Measurements from ENCODE around the gene TICAM1. TPM values are rescaled to one million over a fixed set of nuclear protein-coding genes. Genes with fewer than 3 reads are reported as not detected.
"Not testable (repeated sequence)": the region's sequence is repeated elsewhere in the genome, so short reads cannot be mapped to it uniquely, and the experiment has no call there.

The TICAM1 gene
- total RNA-seq, 1 donor, result 3.3 TPM

GRCh38 chr19:4781801-4782200, 49.7 kb downstream of the TICAM1 start:
- no peak for DNase-seq (ENCODE audit: insufficient read length, low spot score, missing footprints)
- H3K4me3 ChIP-seq (ENCODE audit: insufficient read depth, low read length), result no peak overlapping the region
- H2AFZ ChIP-seq (ENCODE audit: low read length), result no peak overlapping the region
- no peak for TF ChIP-seq CTCF (IDR thresholded peaks at IDR 0.05; ENCODE audit: extremely low read depth, low read depth, low read length)
- peaks cover 2% of the 10 kb centered on the region for H3K9me3 ChIP-seq (ENCODE audit: low read depth, low read length)
- no peak overlapping the region for H3K27ac ChIP-seq (ENCODE audit: low read depth, low read length)
- no peaks in the 10 kb centered on the region for H3K79me2 ChIP-seq (ENCODE audit: insufficient read depth, low read length)
- H3K36me3 ChIP-seq (ENCODE audit: insufficient read depth, low read length), result no peaks in the 10 kb centered on the region
- no peaks in the 10 kb centered on the region for H4K20me1 ChIP-seq (ENCODE audit: insufficient read depth, low read length)
- H3K4me1 ChIP-seq (ENCODE audit: insufficient read depth, low read length), result no peaks in the 10 kb centered on the region
- H3K27me3 ChIP-seq (ENCODE audit: insufficient read depth, low read length), result peaks cover 6% of the 10 kb centered on the region
- no peak overlapping the region for H3K4me2 ChIP-seq (ENCODE audit: insufficient read depth, low read length)

DNA sequence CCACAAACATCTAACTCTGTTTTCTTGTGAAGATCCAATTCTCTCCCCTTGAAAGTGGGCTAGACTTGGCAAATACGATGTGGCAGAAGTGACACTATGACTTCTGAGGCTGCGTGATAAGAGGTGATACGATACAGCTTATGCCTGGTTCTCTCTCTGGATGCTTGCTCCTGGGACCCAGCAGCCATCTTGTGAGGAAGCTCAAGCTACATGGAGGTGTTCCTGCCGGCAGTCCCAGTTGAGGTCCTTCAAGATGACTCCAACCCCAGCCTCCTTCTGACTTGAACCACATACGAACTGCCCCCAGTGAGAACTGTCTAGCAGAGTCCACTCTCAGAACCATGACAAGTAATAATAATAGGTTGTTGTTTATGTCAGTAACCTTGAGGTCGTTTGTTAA, 50.7 kb downstream of the TICAM1 start:
- H3K4me2 ChIP-seq (ENCODE audit: insufficient read depth, low read length), result no peak overlapping the region
- H3K9me3 ChIP-seq (ENCODE audit: low read depth, low read length), result peaks cover 2% of the 10 kb centered on the region
- no peak overlapping the region for H2AFZ ChIP-seq (ENCODE audit: low read length)
- peaks cover 2% of the 10 kb centered on the region for H3K27me3 ChIP-seq (ENCODE audit: insufficient read depth, low read length)
- no peak overlapping the region for H3K27ac ChIP-seq (ENCODE audit: low read depth, low read length)
- no peak overlapping the region for H3K4me3 ChIP-seq (ENCODE audit: insufficient read depth, low read length)
- no peaks in the 10 kb centered on the region for H3K36me3 ChIP-seq (ENCODE audit: insufficient read depth, low read length)
- no peak for TF ChIP-seq CTCF (IDR thresholded peaks at IDR 0.05; ENCODE audit: extremely low read depth, low read depth, low read length)
- H3K79me2 ChIP-seq (ENCODE audit: insufficient read depth, low read length), result no peaks in the 10 kb centered on the region
- no peaks in the 10 kb centered on the region for H4K20me1 ChIP-seq (ENCODE audit: insufficient read depth, low read length)
- DNase-seq (ENCODE audit: insufficient read length, low spot score, missing footprints), result no peak
- H3K4me1 ChIP-seq (ENCODE audit: insufficient read depth, low read length), result no peaks in the 10 kb centered on the region

- not testable (repeated sequence) for H3K27me3 ChIP-seq (ENCODE audit: insufficient read depth, low read length); H3K4me2 ChIP-seq (ENCODE audit: insufficient read depth, low read length); H3K9me3 ChIP-seq (ENCODE audit: low read depth, low read length); H4K20me1 ChIP-seq (ENCODE audit: insufficient read depth, low read length); H3K4me3 ChIP-seq (ENCODE audit: insufficient read depth, low read length); H3K4me1 ChIP-seq (ENCODE audit: insufficient read depth, low read length); H3K79me2 ChIP-seq (ENCODE audit: insufficient read depth, low read length); H3K27ac ChIP-seq (ENCODE audit: low read depth, low read length); DNase-seq (ENCODE audit: insufficient read length, low spot score, missing footprints); H3K36me3 ChIP-seq (ENCODE audit: insufficient read depth, low read length); H2AFZ ChIP-seq (ENCODE audit: low read length)
Observed at GRCh38 chr19:4778124-4778523, 53.4 kb downstream of the TICAM1 start.

DNA sequence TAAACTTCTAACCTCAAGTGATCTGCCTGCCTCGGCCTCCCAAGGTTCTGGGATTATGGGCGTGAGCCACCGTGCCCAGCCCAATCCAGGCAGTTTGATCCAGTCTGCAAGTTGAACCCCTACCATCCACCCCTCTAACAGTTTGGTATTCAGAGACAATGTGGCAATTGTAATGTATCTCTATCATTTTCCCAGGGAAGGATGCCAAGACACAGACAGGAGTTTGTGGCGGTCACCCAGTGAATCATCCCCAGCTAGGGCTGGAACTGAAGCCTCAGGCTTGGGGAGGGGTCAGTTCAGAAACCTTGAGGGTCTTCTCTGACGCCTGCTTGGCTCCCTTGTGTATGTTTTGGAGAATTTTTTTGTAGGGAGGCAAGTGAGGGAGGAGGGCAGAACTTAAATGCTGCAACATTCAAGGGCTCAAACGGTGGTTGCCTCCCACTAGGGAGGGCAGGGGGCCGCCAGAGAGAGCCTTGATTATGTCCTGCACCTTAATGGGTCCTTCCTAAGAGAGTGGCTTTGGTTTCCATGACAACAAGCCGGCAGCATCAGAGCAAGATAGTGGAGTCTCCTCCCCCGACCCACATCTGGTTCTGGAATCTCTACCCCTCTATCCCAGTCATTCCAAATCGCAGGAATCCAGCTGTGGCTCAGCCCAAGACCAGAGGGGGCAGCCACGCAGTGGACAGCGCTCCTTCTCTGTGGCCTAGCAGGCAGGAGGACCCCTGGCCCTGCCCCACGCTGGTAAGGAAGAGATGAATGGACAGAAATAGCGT, 54.9 kb downstream of the TICAM1 start:
- Histone ChIP-seq H3K4me3 (ENCODE audit: insufficient read depth, low read length) (no peak overlapping the region), H3K79me2 (ENCODE audit: insufficient read depth, low read length) (no peaks in the 10 kb centered on the region), H4K20me1 (ENCODE audit: insufficient read depth, low read length) (no peaks in the 10 kb centered on the region), H3K9me3 (ENCODE audit: low read depth, low read length) (peaks cover 2% of the 10 kb centered on the region), H3K4me2 (ENCODE audit: insufficient read depth, low read length) (no peak overlapping the region), H2AFZ (ENCODE audit: low read length) (no peak overlapping the region), H3K27ac (ENCODE audit: low read depth, low read length) (no peak overlapping the region), H3K36me3 (ENCODE audit: insufficient read depth, low read length) (no peaks in the 10 kb centered on the region), H3K4me1 (ENCODE audit: insufficient read depth, low read length) (no peaks in the 10 kb centered on the region), H3K27me3 (ENCODE audit: insufficient read depth, low read length) (no peaks in the 10 kb centered on the region)
- DNase-seq (ENCODE audit: insufficient read length, low spot score, missing footprints), result no peak
- TF ChIP-seq CTCF (IDR thresholded peaks at IDR 0.05; ENCODE audit: extremely low read depth, low read depth, low read length), result no peak

All from osteoblast (primary cell).